ENCODE data around the gene CFAP410.

The CFAP410 gene

GRCh38 chr21:44338971-44339910 lies at the start of gene CFAP410:
Gene CFAP410, minus strand, starts transcription at chr21:44339390. Its CDS starts 196 bp downstream, at chr21:44339194.
- TF ChIP-seq CTCF (IDR thresholded peaks at IDR 0.05) = no peak

GRCh38 chr21:44384968-44385367 lies 45.8 kb upstream of the CFAP410 start:
- no peak for TF ChIP-seq CTCF (IDR thresholded peaks at IDR 0.05)

GRCh38 chr21:44383216-44383615 lies 44.0 kb upstream of the CFAP410 start:
- TF ChIP-seq CTCF (IDR thresholded peaks at IDR 0.05) = no peak

- no peak for TF ChIP-seq CTCF (IDR thresholded peaks at IDR 0.05)
Measured at GRCh38 chr21:44382536-44382935, 43.3 kb upstream of the CFAP410 start.

- TF ChIP-seq CTCF (IDR thresholded peaks at IDR 0.05) = no peak
Measured at GRCh38 chr21:44381874-44382273, 42.7 kb upstream of the CFAP410 start.

- TF ChIP-seq CTCF (IDR thresholded peaks at IDR 0.05) = no peak
Measured at GRCh38 chr21:44380876-44381275, 41.7 kb upstream of the CFAP410 start.

GRCh38 chr21:44379991-44380865 lies 41.0 kb upstream of the CFAP410 start:
- no peak for TF ChIP-seq CTCF (IDR thresholded peaks at IDR 0.05)

All from LNCAP (cell line).